Liver (tissue), 3 donors: ENCODE data around the gene PUS1.

Source experiments
- EGR1 ChIP-seq, 2 donors: IDR thresholded peaks; 2 replicates each; pipeline ENCODE4 v1.6.1; 2016 to 2018; ENCODE audit warnings: antibody characterized with exemption in 2 of 2, low read depth in 2 of 2
- FOXA1 ChIP-seq: IDR thresholded peaks from 2 replicates; pipeline ENCODE4 v1.6.1; 2016; ENCODE audit warnings: antibody characterized with exemption
- JUND ChIP-seq, 2 donors: IDR thresholded peaks; 2 replicates each; pipeline ENCODE4 v1.6.1; 2016; ENCODE audit warnings: antibody characterized with exemption in 2 of 2
- RAD21 ChIP-seq, 2 donors: IDR thresholded peaks; 2 replicates each; pipeline ENCODE4 v1.6.1; 2016; ENCODE audit warnings: antibody characterized with exemption in 2 of 2, mild to moderate bottlenecking in 2 of 2
- SP1 ChIP-seq: IDR thresholded peaks from 2 replicates; pipeline ENCODE4 v1.6.1; 2018; ENCODE audit warnings: antibody characterized with exemption, mild to moderate bottlenecking
- TAF1 ChIP-seq: conservative IDR thresholded peaks from 2 replicates; pipeline ENCODE4 v1.6.1; 2016; ENCODE audit warnings: antibody characterized with exemption, mild to moderate bottlenecking
- TF ChIP-seq, protein P1 (sequence below): fragments of 150-350 bp; IDR thresholded peaks from 2 replicates; pipeline ENCODE4 v1.5.1; 2017; ENCODE audit warnings: improper control_type of control experiment, low read depth, low read length; ENCODE audit not compliant: missing input control
- TF ChIP-seq, protein P2 (sequence below): IDR thresholded peaks from 2 replicates; pipeline ENCODE4 v1.6.1; 2016; ENCODE audit warnings: antibody characterized with exemption
- TF ChIP-seq, protein P3 (sequence below): IDR thresholded peaks from 2 replicates; pipeline ENCODE4 v1.6.1; 2016; ENCODE audit warnings: antibody characterized with exemption, mild to moderate bottlenecking
- donor health status: healthy.
- donor health status: healthy.

DNA sequence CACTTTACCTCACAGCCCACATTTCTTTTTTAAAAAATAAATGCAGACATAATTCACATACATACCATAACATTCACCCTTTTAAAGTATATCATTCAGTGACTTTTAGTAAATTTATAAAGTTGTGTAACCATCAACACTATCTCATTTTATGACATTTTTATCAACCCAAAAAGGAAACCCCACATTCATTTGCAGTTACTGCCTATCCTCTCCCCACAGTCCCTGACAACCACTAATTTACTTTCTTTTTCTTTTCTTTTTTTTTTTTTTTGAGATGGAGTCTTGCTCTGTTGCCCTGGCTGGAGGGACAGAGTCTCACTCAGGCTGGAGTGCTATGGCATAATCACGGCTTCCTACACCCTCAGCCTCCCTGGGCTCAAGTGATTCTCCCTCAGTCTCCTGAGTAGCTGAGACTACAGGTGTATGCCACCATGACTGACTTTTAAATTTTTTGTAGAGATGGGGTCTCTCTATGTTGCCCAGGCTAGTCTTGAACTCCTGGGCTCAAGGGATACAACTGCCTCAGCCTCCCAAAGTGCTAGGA is 19.2 kb downstream of the PUS1 start:
- TF ChIP-seq, protein P1, sequence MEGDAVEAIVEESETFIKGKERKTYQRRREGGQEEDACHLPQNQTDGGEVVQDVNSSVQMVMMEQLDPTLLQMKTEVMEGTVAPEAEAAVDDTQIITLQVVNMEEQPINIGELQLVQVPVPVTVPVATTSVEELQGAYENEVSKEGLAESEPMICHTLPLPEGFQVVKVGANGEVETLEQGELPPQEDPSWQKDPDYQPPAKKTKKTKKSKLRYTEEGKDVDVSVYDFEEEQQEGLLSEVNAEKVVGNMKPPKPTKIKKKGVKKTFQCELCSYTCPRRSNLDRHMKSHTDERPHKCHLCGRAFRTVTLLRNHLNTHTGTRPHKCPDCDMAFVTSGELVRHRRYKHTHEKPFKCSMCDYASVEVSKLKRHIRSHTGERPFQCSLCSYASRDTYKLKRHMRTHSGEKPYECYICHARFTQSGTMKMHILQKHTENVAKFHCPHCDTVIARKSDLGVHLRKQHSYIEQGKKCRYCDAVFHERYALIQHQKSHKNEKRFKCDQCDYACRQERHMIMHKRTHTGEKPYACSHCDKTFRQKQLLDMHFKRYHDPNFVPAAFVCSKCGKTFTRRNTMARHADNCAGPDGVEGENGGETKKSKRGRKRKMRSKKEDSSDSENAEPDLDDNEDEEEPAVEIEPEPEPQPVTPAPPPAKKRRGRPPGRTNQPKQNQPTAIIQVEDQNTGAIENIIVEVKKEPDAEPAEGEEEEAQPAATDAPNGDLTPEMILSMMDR, result no peak
- TF ChIP-seq FOXA1 (no peak), TAF1 (no peak), RAD21 (IDR thresholded peaks at IDR 0.05) (no peak), JUND (IDR thresholded peaks at IDR 0.05) (no peak), SP1 (no peak), EGR1 (IDR thresholded peaks at IDR 0.05; ENCODE audit: low read depth in 2 of 2) (no peak)
- TF ChIP-seq, protein P2, sequence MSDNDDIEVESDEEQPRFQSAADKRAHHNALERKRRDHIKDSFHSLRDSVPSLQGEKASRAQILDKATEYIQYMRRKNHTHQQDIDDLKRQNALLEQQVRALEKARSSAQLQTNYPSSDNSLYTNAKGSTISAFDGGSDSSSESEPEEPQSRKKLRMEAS, result no peak
- TF ChIP-seq, protein P3, sequence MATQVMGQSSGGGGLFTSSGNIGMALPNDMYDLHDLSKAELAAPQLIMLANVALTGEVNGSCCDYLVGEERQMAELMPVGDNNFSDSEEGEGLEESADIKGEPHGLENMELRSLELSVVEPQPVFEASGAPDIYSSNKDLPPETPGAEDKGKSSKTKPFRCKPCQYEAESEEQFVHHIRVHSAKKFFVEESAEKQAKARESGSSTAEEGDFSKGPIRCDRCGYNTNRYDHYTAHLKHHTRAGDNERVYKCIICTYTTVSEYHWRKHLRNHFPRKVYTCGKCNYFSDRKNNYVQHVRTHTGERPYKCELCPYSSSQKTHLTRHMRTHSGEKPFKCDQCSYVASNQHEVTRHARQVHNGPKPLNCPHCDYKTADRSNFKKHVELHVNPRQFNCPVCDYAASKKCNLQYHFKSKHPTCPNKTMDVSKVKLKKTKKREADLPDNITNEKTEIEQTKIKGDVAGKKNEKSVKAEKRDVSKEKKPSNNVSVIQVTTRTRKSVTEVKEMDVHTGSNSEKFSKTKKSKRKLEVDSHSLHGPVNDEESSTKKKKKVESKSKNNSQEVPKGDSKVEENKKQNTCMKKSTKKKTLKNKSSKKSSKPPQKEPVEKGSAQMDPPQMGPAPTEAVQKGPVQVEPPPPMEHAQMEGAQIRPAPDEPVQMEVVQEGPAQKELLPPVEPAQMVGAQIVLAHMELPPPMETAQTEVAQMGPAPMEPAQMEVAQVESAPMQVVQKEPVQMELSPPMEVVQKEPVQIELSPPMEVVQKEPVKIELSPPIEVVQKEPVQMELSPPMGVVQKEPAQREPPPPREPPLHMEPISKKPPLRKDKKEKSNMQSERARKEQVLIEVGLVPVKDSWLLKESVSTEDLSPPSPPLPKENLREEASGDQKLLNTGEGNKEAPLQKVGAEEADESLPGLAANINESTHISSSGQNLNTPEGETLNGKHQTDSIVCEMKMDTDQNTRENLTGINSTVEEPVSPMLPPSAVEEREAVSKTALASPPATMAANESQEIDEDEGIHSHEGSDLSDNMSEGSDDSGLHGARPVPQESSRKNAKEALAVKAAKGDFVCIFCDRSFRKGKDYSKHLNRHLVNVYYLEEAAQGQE, result no peak
